Smooth muscle cell (in vitro differentiated cells): ENCODE results near the gene CGB8. TPM values are rescaled to one million over a fixed set of nuclear protein-coding genes. Genes with fewer than 3 reads are reported as not detected.

Experiments
- DNase-seq: peaks from one replicate; lab custom pipeline; 2025; ENCODE audit not compliant: unreplicated experiment; lab: John Stamatoyannopoulos, UW
- H2AFZ ChIP-seq: fragments of 200-600 bp; sonication (generic); 2 replicates; pipeline ENCODE4 v1.6.0; 2016; ENCODE audit warnings: antibody characterized with exemption, low read depth, mild to moderate bottlenecking
- H3F3A ChIP-seq: fragments of 200-600 bp; sonication (generic); 2 replicates; pipeline ENCODE4 v1.6.0; 2017; ENCODE audit warnings: antibody characterized with exemption, low read depth
- H3K27ac ChIP-seq: fragments of 200-600 bp; sonication (generic); 2 replicates; pipeline ENCODE4 v1.5.1; 2016; ENCODE audit warnings: low read depth, mild to moderate bottlenecking
- H3K27me3 ChIP-seq: fragments of 200-600 bp; sonication (generic); 2 replicates; pipeline ENCODE4 v1.6.1; 2016; ENCODE audit warnings: low read depth, mild to moderate bottlenecking
- H3K36me3 ChIP-seq: fragments of 200-600 bp; sonication (generic); 2 replicates; pipeline ENCODE4 v1.5.1; 2016; ENCODE audit warnings: low read depth
- H3K4me1 ChIP-seq: fragments of 200-600 bp; sonication (generic); 2 replicates; pipeline ENCODE4 v1.5.1; 2016; ENCODE audit warnings: low read depth
- H3K4me2 ChIP-seq: fragments of 200-600 bp; sonication (generic); 2 replicates; pipeline ENCODE4 v1.6.0; 2016; ENCODE audit warnings: mild to moderate bottlenecking
- H3K4me3 ChIP-seq: fragments of 200-600 bp; sonication (generic); 2 replicates; pipeline ENCODE4 v1.5.1; 2016; ENCODE audit warnings: mild to moderate bottlenecking
- H3K79me2 ChIP-seq: fragments of 200-600 bp; sonication (generic); 2 replicates; pipeline ENCODE4 v1.6.0; 2016; ENCODE audit warnings: low read depth, mild to moderate bottlenecking
- H3K9ac ChIP-seq: fragments of 200-600 bp; sonication (generic); 2 replicates; pipeline ENCODE4 v1.6.0; 2016; ENCODE audit warnings: low read depth
- H3K9me3 ChIP-seq: fragments of 200-600 bp; sonication (generic); replicated peaks from 2 replicates; pipeline ENCODE4 v1.5.1; 2016; ENCODE audit warnings: low read depth
- H4K20me1 ChIP-seq: fragments of 200-600 bp; sonication (generic); 2 replicates; pipeline ENCODE4 v1.6.0; 2016; ENCODE audit warnings: low read depth
- CTCF ChIP-seq: fragments of 200-600 bp; sonication (generic); IDR thresholded peaks from 2 replicates; pipeline ENCODE4 v1.5.1; 2017; ENCODE audit warnings: borderline replicate concordance, mild to moderate bottlenecking, antibody characterized with exemption; ENCODE audit not compliant: insufficient read depth, poor library complexity, severe bottlenecking
- WGBS: methylation state at CpG from one replicate; pipeline ENCODE4 v1.1.7; 2016; ENCODE audit warnings: low lambda C conversion rate; 5-methylcytosine and 5-hydroxymethylcytosine counted together
- polyA plus RNA-seq: library from polyadenylated mRNA; unstranded; fragments of >200 nt; fragmentation: Nextera tagmentation; extraction: Ambion mirVana; gene quantifications from 2 replicates; pipeline ENCODE4 v1.2.1, GENCODE V29; 2016
- total RNA-seq: library from RNA; depleted of rRNA; stranded (reverse); fragments of >200 nt; gene quantifications from 2 replicates; pipeline ENCODE4 v1.2.3, GENCODE V29; 2014

CGB8 gene
- total and polyA plus RNA-seq, 2 experiments from 2014 or later: 1.0 TPM; not detected in 1

- Histone ChIP-seq H3K79me2 (peaks cover 48% of the 10 kb centered on the region), H3K27me3 (no peaks in the 10 kb centered on the region), H3K27ac (peak within 1 kb of the TSS; percentile 72), H3F3A (no peaks in the 10 kb centered on the region), H2AFZ (peak within 1 kb of the TSS; percentile 97), H3K4me2 (peak within 1 kb of the TSS; percentile 86), H3K4me3 (peak within 1 kb of the TSS; percentile 79), H3K9me3 (no peaks in the 10 kb centered on the region), H4K20me1 (peaks cover 47% of the 10 kb centered on the region), H3K36me3 (no peaks in the 10 kb centered on the region), H3K4me1 (peaks cover 18% of the 10 kb centered on the region), H3K9ac (peak within 1 kb of the TSS; percentile 92)
- DNase-seq: peak; percentile 97
- 1% methylated on average over 85 of the region's 89 CpGs for WGBS
- TF ChIP-seq CTCF: no peak
Observed at GRCh38 chr19:49085020-49085867, 36.3 kb upstream of the CGB8 start, which contains the start of gene SNRNP70. SNRNP70 (plus strand) TSS chr19:49085451; CDS start chr19:49086415, 964 bp downstream.

DNA sequence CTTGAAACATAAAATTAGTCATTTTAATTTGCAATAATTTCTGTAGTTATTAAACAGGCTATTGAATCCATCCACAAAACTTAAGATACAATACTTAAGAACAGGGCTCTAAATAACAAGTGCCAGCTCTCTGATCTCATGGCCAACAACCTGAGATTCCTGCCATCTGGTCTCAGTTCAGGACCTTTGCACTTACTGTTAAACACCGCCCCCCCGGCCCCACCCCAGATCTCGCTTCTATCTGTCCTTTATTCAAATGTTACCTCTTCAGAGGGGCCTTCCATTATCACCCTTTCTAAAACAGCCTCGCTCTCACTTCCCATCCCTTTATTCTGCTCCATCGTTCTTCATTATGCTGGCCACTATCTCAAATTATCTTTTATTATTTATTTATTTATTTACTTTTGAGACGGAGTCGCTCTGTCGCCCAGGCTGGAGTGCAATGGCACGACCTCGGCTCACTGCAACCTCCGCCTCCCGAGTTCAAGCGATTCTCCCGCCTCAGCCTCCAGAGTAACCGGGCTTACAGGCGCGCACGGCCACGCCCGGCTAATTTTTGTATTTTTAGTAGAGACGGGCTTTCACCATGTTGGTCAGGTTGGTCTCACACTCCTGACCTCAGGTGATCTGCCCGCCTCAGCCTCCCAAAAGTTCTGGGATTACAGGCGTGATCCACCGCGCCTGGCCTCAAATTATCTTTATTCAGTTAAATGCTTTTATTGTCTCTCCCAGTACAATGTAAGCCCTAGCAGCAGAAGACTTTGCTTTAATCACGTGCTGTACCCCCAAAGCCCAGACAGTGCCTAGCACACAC is 35.5 kb upstream of the CGB8 start:
- no peak for TF ChIP-seq CTCF
- WGBS: 82% methylated on average over 26 of the region's 26 CpGs
- H3K79me2 ChIP-seq: peaks cover 41% of the 10 kb centered on the region

GRCh38 chr19:49081273-49081672 is 32.4 kb upstream of the CGB8 start:
- no peak overlapping the region for H2AFZ ChIP-seq
- WGBS: 94% methylated on average over 1 of the region's 1 CpG

More for the DNA sequence above, 35.5 kb upstream of the CGB8 start:
- Histone ChIP-seq H2AFZ (peak overlapping the region; percentile 97), H3K4me1 (peaks cover 18% of the 10 kb centered on the region), H3K9me3 (no peaks in the 10 kb centered on the region), H3K36me3 (no peaks in the 10 kb centered on the region), H3K27ac (peak overlapping the region; percentile 43), H3K9ac (peak overlapping the region; percentile 57), H3K27me3 (no peaks in the 10 kb centered on the region), H3K4me2 (peak overlapping the region; percentile 86), H3F3A (no peaks in the 10 kb centered on the region), H3K4me3 (peak overlapping the region; percentile 79), H4K20me1 (peaks cover 39% of the 10 kb centered on the region)
- DNase-seq: no peak

More at GRCh38 chr19:49081273-49081672, 32.4 kb upstream of the CGB8 start:
- Histone ChIP-seq H3K4me1 (peaks cover 6% of the 10 kb centered on the region), H3K79me2 (peaks cover 10% of the 10 kb centered on the region), H3K9me3 (no peaks in the 10 kb centered on the region), H3K27me3 (no peaks in the 10 kb centered on the region), H3K4me2 (no peak overlapping the region), H3K4me3 (no peak overlapping the region), H3K36me3 (no peaks in the 10 kb centered on the region), H4K20me1 (peaks cover 7% of the 10 kb centered on the region), H3F3A (no peaks in the 10 kb centered on the region), H3K9ac (no peak overlapping the region), H3K27ac (no peak overlapping the region)
- no peak for TF ChIP-seq CTCF
- DNase-seq: no peak
